ENCODE measurements around the gene PCDHAC2.

PCDHAC2 gene

GRCh38 chr5:140989254-140990020 is 23.2 kb downstream of the PCDHAC2 start:
- no peak for TF ChIP-seq CTCF (IDR thresholded peaks at IDR 0.05; ENCODE audit: low read depth, low read length, missing control alignments)
- H3K36me3 ChIP-seq (replicated peaks), result no peaks in the 10 kb centered on the region
- no peak for DNase-seq
- H3K4me3 ChIP-seq (ENCODE audit: low read depth, low read length), result no peak overlapping the region
- in situ Hi-C loops (cut with HindIII; ENCODE audit: low pct_ligation_motif_present, low sequenced_read_pairs), result no loop called here
- H3K27ac ChIP-seq, result no peak overlapping the region
- no peaks in the 10 kb centered on the region for H3K27me3 ChIP-seq (replicated peaks)

GRCh38 chr5:140992828-140993227 is 26.6 kb downstream of the PCDHAC2 start:
- in situ Hi-C loops (cut with HindIII; ENCODE audit: low pct_ligation_motif_present, low sequenced_read_pairs), result no loop called here
- H3K27ac ChIP-seq, result no peak overlapping the region

GRCh38 chr5:140996060-140996459 is 29.8 kb downstream of the PCDHAC2 start:
- Histone ChIP-seq H3K27me3 (replicated peaks) (no peaks in the 10 kb centered on the region), H3K4me3 (ENCODE audit: low read depth, low read length) (no peak overlapping the region), H3K36me3 (replicated peaks) (no peaks in the 10 kb centered on the region), H3K27ac (no peak overlapping the region)
- TF ChIP-seq CTCF (IDR thresholded peaks at IDR 0.05; ENCODE audit: low read depth, low read length, missing control alignments), result no peak
- in situ Hi-C loops (cut with HindIII; ENCODE audit: low pct_ligation_motif_present, low sequenced_read_pairs), result no loop called here
- no peak for DNase-seq

More at GRCh38 chr5:140992828-140993227, 26.6 kb downstream of the PCDHAC2 start:
- Histone ChIP-seq H3K36me3 (replicated peaks) (no peaks in the 10 kb centered on the region), H3K4me3 (ENCODE audit: low read depth, low read length) (no peak overlapping the region), H3K27me3 (replicated peaks) (no peaks in the 10 kb centered on the region)
- DNase-seq, result no peak
- TF ChIP-seq CTCF (IDR thresholded peaks at IDR 0.05; ENCODE audit: low read depth, low read length, missing control alignments), result no peak

GRCh38 chr5:140998921-140999410 is 32.7 kb downstream of the PCDHAC2 start:
- no peak for TF ChIP-seq CTCF (IDR thresholded peaks at IDR 0.05; ENCODE audit: low read depth, low read length, missing control alignments)
- Histone ChIP-seq H3K27me3 (replicated peaks) (no peaks in the 10 kb centered on the region), H3K4me3 (ENCODE audit: low read depth, low read length) (no peak overlapping the region), H3K27ac (no peak overlapping the region), H3K36me3 (replicated peaks) (no peaks in the 10 kb centered on the region)
- in situ Hi-C loops (cut with HindIII; ENCODE audit: low pct_ligation_motif_present, low sequenced_read_pairs), result no loop called here
- DNase-seq, result no peak

- in situ Hi-C loops (cut with HindIII; ENCODE audit: low pct_ligation_motif_present, low sequenced_read_pairs), result no loop called here
- Histone ChIP-seq H3K27me3 (replicated peaks) (no peaks in the 10 kb centered on the region), H3K27ac (no peak overlapping the region), H3K36me3 (replicated peaks) (no peaks in the 10 kb centered on the region), H3K4me3 (ENCODE audit: low read depth, low read length) (no peak overlapping the region)
- no peak for TF ChIP-seq CTCF (IDR thresholded peaks at IDR 0.05; ENCODE audit: low read depth, low read length, missing control alignments)
- no peak for DNase-seq
These were observed 35.2 kb downstream of the PCDHAC2 start for GRCh38 chr5:141001446-141001843.
